PC-9 (cell line): ENCODE data around the gene SSX4B. TPM values are rescaled to one million over a fixed set of nuclear protein-coding genes. Genes with fewer than 3 reads are reported as not detected.
"Not testable (repeated sequence)": the region's sequence is repeated elsewhere in the genome, so short reads cannot be mapped to it uniquely, and the experiment has no call there.

Experiments used
- BruUV-seq: library from RNA; stranded (reverse); fragments of 400-500 nt; replicated peaks from 2 replicates; lab custom pipeline; 2021; lab: Mats Ljungman, UMichigan
- CTCF ChIA-PET: fragments of 300-600 bp; sonication (Branson Sonifier 250); formaldehyde crosslinking; loops from one replicate; lab custom pipeline; 2022; ENCODE audit warnings: antibody characterized with exemption; lab: Charles Lee
- POLR2A ChIA-PET: fragments of 300-600 bp; sonication (Branson Sonifier 250); formaldehyde crosslinking; loops from one replicate; lab custom pipeline; 2022; ENCODE audit warnings: antibody characterized with exemption; ENCODE audit not compliant: unreplicated experiment; lab: Charles Lee
- DNase-seq, 2 experiments: peaks; one replicate each; pipeline versions ENCODE4 v3.0.0 to v3.0.0-alpha.2; 2015 to 2022; ENCODE audit warnings: mixed read lengths in 1 of 2
- H2AFZ ChIP-seq: fragments of 200-600 bp; sonication (generic); 2 replicates; pipeline ENCODE4 v1.8.1; 2017; ENCODE audit warnings: antibody characterized with exemption
- H3F3A ChIP-seq: fragments of 200-600 bp; sonication (generic); 2 replicates; pipeline ENCODE4 v1.8.1; 2017; ENCODE audit warnings: antibody characterized with exemption, mild to moderate bottlenecking, low read depth; ENCODE audit not compliant: insufficient read depth
- H3K27ac ChIP-seq: fragments of 200-600 bp; sonication (generic); 2 replicates; pipeline ENCODE4 v1.6.1; 2016; ENCODE audit warnings: mixed run types
- H3K27me3 ChIP-seq: fragments of 200-600 bp; sonication (generic); 2 replicates; pipeline ENCODE4 v1.6.1; 2016; ENCODE audit warnings: low read depth, mixed run types; ENCODE audit not compliant: insufficient read depth
- H3K36me3 ChIP-seq: fragments of 200-600 bp; sonication (generic); 2 replicates; pipeline ENCODE4 v1.6.1; 2016; ENCODE audit warnings: low read depth, mixed run types
- H3K4me1 ChIP-seq: fragments of 200-600 bp; sonication (generic); replicated peaks from 2 replicates; pipeline ENCODE4 v1.6.1; 2016; ENCODE audit warnings: mixed run types; ENCODE audit not compliant: insufficient read depth
- H3K4me2 ChIP-seq: fragments of 200-600 bp; sonication (generic); 2 replicates; pipeline ENCODE4 v1.6.1; 2017; ENCODE audit warnings: mixed run types
- H3K4me3 ChIP-seq: fragments of 200-600 bp; sonication (generic); 2 replicates; pipeline ENCODE4 v1.6.1; 2016; ENCODE audit warnings: mixed run types
- H3K79me2 ChIP-seq: fragments of 200-600 bp; sonication (generic); 2 replicates; pipeline ENCODE4 v1.6.1; 2017; ENCODE audit warnings: low read depth, mixed run types
- H3K9me2 ChIP-seq: fragments of 200-600 bp; sonication (generic); 2 replicates; pipeline ENCODE4 v1.8.1; 2017; ENCODE audit warnings: mild to moderate bottlenecking; ENCODE audit not compliant: insufficient read depth
- H3K9me3 ChIP-seq: fragments of 200-600 bp; sonication (generic); 2 replicates; pipeline ENCODE4 v1.8.1; 2016; ENCODE audit warnings: low read depth; ENCODE audit not compliant: insufficient read depth
- H4K20me1 ChIP-seq: fragments of 200-600 bp; sonication (generic); 2 replicates; pipeline ENCODE4 v1.8.1; 2017; ENCODE audit not compliant: insufficient read depth
- intact Hi-C: fragments of 100-400 bp; cut with micrococcal nuclease; formaldehyde crosslinking; loops from one replicate; pipeline ENCODE4 v1.10.0; 2022; ENCODE audit not compliant: unreplicated experiment
- total RNA-seq: library from RNA; stranded (reverse); gene quantifications from 2 replicates; pipeline ENCODE4 v1.2.3, GENCODE V29; 2021

SSX4B gene
- total RNA-seq, 1 experiment from 2014 or later, result not detected

- BruUV-seq, H3K9me3 ChIP-seq, CTCF ChIA-PET: not testable (repeated sequence)
These were observed 13.9 kb downstream of the SSX4B start for GRCh38 chrX:48397825-48398224.

GRCh38 chrX:48396931-48397330 is 14.8 kb downstream of the SSX4B start:
- H3F3A ChIP-seq, H3K4me3 ChIP-seq, H3K79me2 ChIP-seq, H3K4me2 ChIP-seq, POLR2A ChIA-PET, BruUV-seq, H3K27ac ChIP-seq, H2AFZ ChIP-seq, H3K9me2 ChIP-seq, H3K4me1 ChIP-seq, CTCF ChIA-PET, H4K20me1 ChIP-seq, H3K9me3 ChIP-seq, DNase-seq, intact Hi-C loops, H3K36me3 ChIP-seq, H3K27me3 ChIP-seq: not testable (repeated sequence)

More at GRCh38 chrX:48397825-48398224, 13.9 kb downstream of the SSX4B start:
- H3K27me3 ChIP-seq, POLR2A ChIA-PET, H3K4me3 ChIP-seq, DNase-seq, H3K4me2 ChIP-seq, intact Hi-C loops, H3K4me1 ChIP-seq, H3K9me2 ChIP-seq, H4K20me1 ChIP-seq, H2AFZ ChIP-seq, H3K79me2 ChIP-seq, H3F3A ChIP-seq, H3K36me3 ChIP-seq, H3K27ac ChIP-seq: not testable (repeated sequence)

DNA sequence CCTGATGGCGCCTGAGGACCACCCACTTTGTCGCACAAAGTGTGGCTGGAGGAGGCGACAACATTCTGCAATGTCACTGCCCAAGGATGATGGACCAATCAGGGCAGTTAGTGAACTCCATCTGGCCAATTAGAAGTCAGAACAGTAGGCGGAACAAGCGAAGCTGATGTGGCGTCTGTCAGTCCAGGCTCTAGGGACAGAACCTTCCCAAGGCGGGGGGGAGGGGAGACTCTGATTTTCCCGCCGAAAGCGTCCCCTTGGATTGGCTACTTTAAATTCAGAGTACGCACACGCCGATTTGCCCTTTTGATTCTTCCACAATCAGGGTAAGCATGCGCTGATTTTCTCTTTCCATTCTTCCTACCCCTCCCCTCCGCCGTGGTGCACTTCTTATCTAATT is 28.5 kb downstream of the SSX4B start, which contains the start of gene SSX4:
Gene SSX4, plus strand, starts transcription at position 301 of the 400 bp plus-strand sequence. CDS start 515 bp downstream, outside the sequence.
- H3K4me2 ChIP-seq, H2AFZ ChIP-seq, H3F3A ChIP-seq, POLR2A ChIA-PET, DNase-seq, H4K20me1 ChIP-seq, H3K79me2 ChIP-seq, H3K9me2 ChIP-seq, H3K4me1 ChIP-seq, H3K9me3 ChIP-seq, BruUV-seq, CTCF ChIA-PET, H3K36me3 ChIP-seq, H3K27me3 ChIP-seq, H3K27ac ChIP-seq, H3K4me3 ChIP-seq, intact Hi-C loops: not testable (repeated sequence)

GRCh38 chrX:48370408-48370807 is 41.4 kb downstream of the SSX4B start:
- H3K27ac ChIP-seq, H2AFZ ChIP-seq, H4K20me1 ChIP-seq, H3K36me3 ChIP-seq, H3K4me2 ChIP-seq, intact Hi-C loops, DNase-seq, POLR2A ChIA-PET, H3K9me3 ChIP-seq, H3K4me1 ChIP-seq, H3K4me3 ChIP-seq, H3K79me2 ChIP-seq, CTCF ChIA-PET, H3K27me3 ChIP-seq, H3K9me2 ChIP-seq, BruUV-seq, H3F3A ChIP-seq: not testable (repeated sequence)

DNA sequence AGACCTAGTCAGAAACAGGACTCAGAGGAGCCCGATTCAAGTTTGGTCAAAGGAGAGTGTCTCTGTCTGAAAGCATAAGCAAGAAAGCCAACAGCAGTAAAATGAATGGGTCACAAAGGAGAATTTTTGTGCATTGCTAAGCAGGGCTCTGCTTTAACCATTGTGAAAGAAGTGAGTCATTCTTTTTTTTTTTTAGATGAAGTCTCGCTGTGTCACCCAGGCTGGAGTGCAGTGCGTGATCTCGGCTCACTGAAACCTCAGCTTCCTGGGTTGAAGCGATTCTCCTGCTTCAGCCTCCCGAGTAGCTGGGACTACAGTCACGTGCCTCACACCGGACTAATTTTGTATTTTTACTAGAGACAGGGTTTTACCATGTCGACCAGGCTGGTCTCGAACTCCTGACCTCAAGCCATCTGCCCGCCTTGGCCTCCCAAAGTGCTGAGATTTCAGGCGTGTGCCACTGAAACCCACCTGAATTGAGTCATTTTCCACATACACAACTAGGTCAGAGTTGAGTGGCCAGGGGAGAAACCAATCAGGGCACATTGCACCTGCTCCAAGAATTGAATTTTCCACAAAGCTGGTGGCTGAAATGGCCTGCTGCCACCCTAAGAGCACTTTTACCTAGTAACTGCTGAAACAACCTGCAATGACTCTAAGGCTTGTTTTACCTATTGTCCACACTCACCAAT is 43.9 kb downstream of the SSX4B start:
- not testable (repeated sequence) for H4K20me1 ChIP-seq, H3K79me2 ChIP-seq

DNA sequence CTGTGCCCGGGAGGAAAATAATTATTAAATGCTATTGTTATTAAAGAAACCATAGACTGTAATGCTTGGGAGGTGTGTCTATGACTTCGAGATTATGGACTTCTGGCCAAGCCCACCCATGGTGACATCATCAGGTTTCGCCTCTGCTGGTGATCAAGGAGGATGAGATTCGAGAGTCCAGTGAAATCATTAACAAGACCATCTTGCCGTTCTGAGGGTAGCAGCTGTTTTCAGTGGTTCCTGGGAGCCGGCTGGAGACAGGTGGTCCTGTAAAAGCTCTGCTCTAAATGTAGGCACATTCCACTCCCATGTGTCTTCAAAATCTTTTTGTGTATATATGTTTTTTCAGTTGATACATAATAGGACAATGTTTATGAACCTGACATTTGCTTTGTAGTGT is 52.5 kb downstream of the SSX4B start:
- H3K4me2 ChIP-seq, POLR2A ChIA-PET, H3K79me2 ChIP-seq, H3F3A ChIP-seq, H3K4me3 ChIP-seq, DNase-seq, H3K36me3 ChIP-seq, H3K27me3 ChIP-seq, BruUV-seq, H3K9me3 ChIP-seq, H2AFZ ChIP-seq, CTCF ChIA-PET, H3K27ac ChIP-seq, intact Hi-C loops, H3K4me1 ChIP-seq, H3K9me2 ChIP-seq, H4K20me1 ChIP-seq: not testable (repeated sequence)

More for the DNA sequence above, 43.9 kb downstream of the SSX4B start:
- H3F3A ChIP-seq, H3K4me1 ChIP-seq, H3K9me3 ChIP-seq, H3K27me3 ChIP-seq, CTCF ChIA-PET, H2AFZ ChIP-seq, POLR2A ChIA-PET, intact Hi-C loops, H3K9me2 ChIP-seq, H3K4me3 ChIP-seq, DNase-seq, H3K27ac ChIP-seq, BruUV-seq, H3K4me2 ChIP-seq, H3K36me3 ChIP-seq: not testable (repeated sequence)
